Neural cell (in vitro differentiated cells): ENCODE measurements around the gene C4orf51. TPM values are rescaled to one million over a fixed set of nuclear protein-coding genes. Genes with fewer than 3 reads are reported as not detected.

Source experiments
- H2AFZ ChIP-seq: fragments of 200-600, 300-800 bp; sonication (generic), shearing (Covaris generic); 2 replicates; pipeline ENCODE4 v1.6.0; 2014; ENCODE audit warnings: low read depth, mild to moderate bottlenecking, antibody characterized with exemption, low read length, moderate library complexity
- H3F3A ChIP-seq: fragments of 200-600 bp; shearing (Covaris generic); 2 replicates; pipeline ENCODE4 v1.6.1; 2016; ENCODE audit warnings: mild to moderate bottlenecking, moderate library complexity, mixed read lengths, antibody characterized with exemption, low read length; ENCODE audit not compliant: insufficient read depth, poor library complexity, severe bottlenecking
- H3K27ac ChIP-seq: fragments of 200-600, 300-800 bp; sonication (generic), shearing (Covaris generic); 2 replicates; pipeline ENCODE4 v1.5.1; 2014; ENCODE audit warnings: mild to moderate bottlenecking, low read length, moderate library complexity
- H3K27me3 ChIP-seq: fragments of 300-800, 200-600 bp; sonication (generic), shearing (Covaris generic); 2 replicates; pipeline ENCODE4 v1.6.0; 2014; ENCODE audit warnings: mild to moderate bottlenecking, low read depth, low read length, moderate library complexity; ENCODE audit not compliant: insufficient read depth
- H3K36me3 ChIP-seq: fragments of 300-800, 200-600 bp; sonication (generic), shearing (Covaris generic); 2 replicates; pipeline ENCODE4 v1.5.1; 2014; ENCODE audit warnings: mild to moderate bottlenecking, antibody characterized with exemption, low read length, moderate library complexity; ENCODE audit not compliant: insufficient read depth
- H3K4me2 ChIP-seq: fragments of 300-800, 200-600 bp; sonication (generic), shearing (Covaris generic); 2 replicates; pipeline ENCODE4 v1.6.0; 2014; ENCODE audit warnings: mild to moderate bottlenecking, low read length
- H3K4me3 ChIP-seq: fragments of 300-800, 200-600 bp; sonication (generic), shearing (Covaris generic); 2 replicates; pipeline ENCODE4 v1.5.1; 2014; ENCODE audit warnings: mild to moderate bottlenecking, low read length, moderate library complexity
- H3K79me2 ChIP-seq: fragments of 200-600 bp; shearing (Covaris generic); replicated peaks from 2 replicates; pipeline ENCODE4 v1.6.0; 2014; ENCODE audit warnings: mild to moderate bottlenecking, low read length, moderate library complexity; ENCODE audit not compliant: insufficient read depth
- H3K9ac ChIP-seq: fragments of 300-800, 200-600 bp; sonication (generic), shearing (Covaris generic); 2 replicates; pipeline ENCODE4 v1.6.1; 2016; ENCODE audit warnings: mild to moderate bottlenecking, low read length, mixed read lengths
- H3K9me2 ChIP-seq: fragments of 200-600 bp; shearing (Covaris generic); 2 replicates; pipeline ENCODE4 v1.6.1; 2016; ENCODE audit warnings: mild to moderate bottlenecking, low read length, mixed read lengths; ENCODE audit not compliant: insufficient read depth
- H3K9me3 ChIP-seq: fragments of 200-600, 300-800 bp; sonication (generic), shearing (Covaris generic); 2 replicates; pipeline ENCODE4 v1.6.1; 2016; ENCODE audit warnings: mild to moderate bottlenecking, mixed run types, low read length, moderate library complexity, mixed read lengths
- H4K20me1 ChIP-seq: fragments of 200-600 bp; shearing (Covaris generic); 2 replicates; pipeline ENCODE4 v1.6.1; 2016; ENCODE audit warnings: mild to moderate bottlenecking, mixed run types; ENCODE audit not compliant: insufficient read depth
- CTCF ChIP-seq: fragments of 450-650 bp; IDR thresholded peaks from 2 replicates; pipeline ENCODE4 v1.5.1; 2014; ENCODE audit warnings: antibody characterized with exemption, mild to moderate bottlenecking, moderate library complexity; ENCODE audit not compliant: poor library complexity, severe bottlenecking
- EP300 ChIP-seq: fragments of 450-650 bp; conservative IDR thresholded peaks from 2 replicates; pipeline ENCODE4 v1.6.1; 2014; ENCODE audit warnings: antibody characterized with exemption, mild to moderate bottlenecking, moderate library complexity; ENCODE audit not compliant: poor library complexity, severe bottlenecking
- EZH2 ChIP-seq: fragments of 200-600, 300-800 bp; shearing (Covaris generic), sonication (generic); IDR thresholded peaks from 2 replicates; pipeline ENCODE4 v1.6.1; 2014; ENCODE audit warnings: antibody characterized with exemption, low read length, borderline replicate concordance, mild to moderate bottlenecking; ENCODE audit not compliant: insufficient read depth, poor library complexity, severe bottlenecking
- MXI1 ChIP-seq: fragments of 450-650 bp; conservative IDR thresholded peaks from 2 replicates; pipeline ENCODE4 v1.6.1; 2014; ENCODE audit warnings: antibody characterized with exemption, mild to moderate bottlenecking; ENCODE audit not compliant: poor library complexity, severe bottlenecking
- POLR2AphosphoS5 ChIP-seq: IDR thresholded peaks from 2 replicates; pipeline ENCODE4 v1.6.1; 2012
- REST ChIP-seq: IDR thresholded peaks from 2 replicates; pipeline ENCODE4 v1.6.1; 2012; ENCODE audit warnings: borderline replicate concordance
- SMC3 ChIP-seq: fragments of 450-650 bp; conservative IDR thresholded peaks from 2 replicates; pipeline ENCODE4 v1.6.1; 2014; ENCODE audit warnings: antibody characterized with exemption, mild to moderate bottlenecking, moderate library complexity; ENCODE audit not compliant: poor library complexity
- TAF1 ChIP-seq: IDR thresholded peaks from 2 replicates; pipeline ENCODE4 v1.6.1; 2012; ENCODE audit warnings: low read depth
- polyA plus RNA-seq: library from polyadenylated mRNA; depleted of rRNA; stranded (reverse); fragments of >200 nt; gene quantifications from 2 replicates; pipeline ENCODE4 v1.2.3, GENCODE V29; 2014

Gene C4orf51
- polyA plus RNA-seq, 1 donor from 2014 or later, result not detected

- H3F3A ChIP-seq, result no peaks in the 10 kb centered on the region
- TF ChIP-seq MXI1 (no peak), EP300 (no peak), TAF1 (no peak), EZH2 (no peak), POLR2AphosphoS5 (no peak), CTCF (no peak), REST (no peak)
- no peaks in the 10 kb centered on the region for H3K79me2 ChIP-seq
- H2AFZ ChIP-seq, result no peak overlapping the region
- H3K9me2 ChIP-seq, result no peaks in the 10 kb centered on the region
- H3K27ac ChIP-seq, result no peak overlapping the region
- no peaks in the 10 kb centered on the region for H4K20me1 ChIP-seq
- H3K9me3 ChIP-seq, result no peaks in the 10 kb centered on the region
- H3K9ac ChIP-seq, result no peak overlapping the region
- H3K4me3 ChIP-seq, result no peak overlapping the region
- H3K4me2 ChIP-seq, result no peak overlapping the region
- no peaks in the 10 kb centered on the region for H3K36me3 ChIP-seq
- H3K27me3 ChIP-seq, result no peaks in the 10 kb centered on the region
These were observed 19.9 kb upstream of the C4orf51 start for GRCh38 chr4:145660064-145660463.

- TF ChIP-seq CTCF (no peak), POLR2AphosphoS5 (no peak), TAF1 (no peak), MXI1 (no peak), EP300 (no peak), SMC3 (no peak)
These were observed 16.8 kb upstream of the C4orf51 start for GRCh38 chr4:145663194-145663593.

More at GRCh38 chr4:145663194-145663593, 16.8 kb upstream of the C4orf51 start:
- Histone ChIP-seq H3K27me3 (no peaks in the 10 kb centered on the region), H4K20me1 (no peaks in the 10 kb centered on the region), H3K27ac (no peak overlapping the region), H3K36me3 (no peaks in the 10 kb centered on the region), H3K4me3 (no peak overlapping the region), H3K79me2 (no peaks in the 10 kb centered on the region), H3K9me3 (no peaks in the 10 kb centered on the region), H3K9me2 (no peaks in the 10 kb centered on the region), H2AFZ (no peak overlapping the region), H3K9ac (no peak overlapping the region), H3F3A (no peaks in the 10 kb centered on the region), H3K4me2 (no peak overlapping the region)
